OCI-LY7 (cell line): ENCODE data around the gene TAF1D.

Source experiments
- EZH2phosphoT487 ChIP-seq: fragments of 200-600 bp; sonication (generic); IDR thresholded peaks from 2 replicates; pipeline ENCODE4 v1.6.1; 2018; ENCODE audit warnings: low read depth, borderline replicate concordance, mild to moderate bottlenecking, mixed run types, antibody characterized with exemption, low read length, moderate library complexity, mixed read lengths
- TF ChIP-seq, protein P1 (sequence below): fragments of 200-600 bp; sonication (generic); conservative IDR thresholded peaks from 2 replicates; pipeline ENCODE4 v1.5.1; 2014; ENCODE audit warnings: mild to moderate bottlenecking, antibody characterized with exemption, low read length, moderate library complexity, mixed read lengths

DNA sequence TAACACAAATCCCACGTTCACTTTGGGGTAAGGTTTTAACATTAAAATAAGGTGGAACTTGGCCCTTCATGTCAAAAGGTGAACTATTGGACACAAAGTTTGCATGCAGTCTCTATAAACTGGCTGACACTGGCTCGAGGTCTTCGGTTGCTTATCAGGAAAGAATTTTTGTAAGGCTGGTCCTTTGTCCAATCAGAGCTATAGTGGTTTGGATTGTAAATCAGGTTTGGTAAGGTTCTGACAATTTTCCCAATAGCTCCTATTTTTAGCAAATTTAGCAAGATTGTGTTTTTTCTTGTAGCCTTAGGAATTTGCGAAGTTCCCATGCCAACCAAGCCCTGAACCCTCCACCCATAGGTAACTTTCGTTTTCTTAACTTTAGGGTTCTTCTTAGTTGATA is 25.2 kb upstream of the TAF1D start:
- TF ChIP-seq, protein P1, sequence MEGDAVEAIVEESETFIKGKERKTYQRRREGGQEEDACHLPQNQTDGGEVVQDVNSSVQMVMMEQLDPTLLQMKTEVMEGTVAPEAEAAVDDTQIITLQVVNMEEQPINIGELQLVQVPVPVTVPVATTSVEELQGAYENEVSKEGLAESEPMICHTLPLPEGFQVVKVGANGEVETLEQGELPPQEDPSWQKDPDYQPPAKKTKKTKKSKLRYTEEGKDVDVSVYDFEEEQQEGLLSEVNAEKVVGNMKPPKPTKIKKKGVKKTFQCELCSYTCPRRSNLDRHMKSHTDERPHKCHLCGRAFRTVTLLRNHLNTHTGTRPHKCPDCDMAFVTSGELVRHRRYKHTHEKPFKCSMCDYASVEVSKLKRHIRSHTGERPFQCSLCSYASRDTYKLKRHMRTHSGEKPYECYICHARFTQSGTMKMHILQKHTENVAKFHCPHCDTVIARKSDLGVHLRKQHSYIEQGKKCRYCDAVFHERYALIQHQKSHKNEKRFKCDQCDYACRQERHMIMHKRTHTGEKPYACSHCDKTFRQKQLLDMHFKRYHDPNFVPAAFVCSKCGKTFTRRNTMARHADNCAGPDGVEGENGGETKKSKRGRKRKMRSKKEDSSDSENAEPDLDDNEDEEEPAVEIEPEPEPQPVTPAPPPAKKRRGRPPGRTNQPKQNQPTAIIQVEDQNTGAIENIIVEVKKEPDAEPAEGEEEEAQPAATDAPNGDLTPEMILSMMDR: no peak
- TF ChIP-seq EZH2phosphoT487: no peak
